ENCODE measurements around the gene OTOS.

Gene OTOS

DNA sequence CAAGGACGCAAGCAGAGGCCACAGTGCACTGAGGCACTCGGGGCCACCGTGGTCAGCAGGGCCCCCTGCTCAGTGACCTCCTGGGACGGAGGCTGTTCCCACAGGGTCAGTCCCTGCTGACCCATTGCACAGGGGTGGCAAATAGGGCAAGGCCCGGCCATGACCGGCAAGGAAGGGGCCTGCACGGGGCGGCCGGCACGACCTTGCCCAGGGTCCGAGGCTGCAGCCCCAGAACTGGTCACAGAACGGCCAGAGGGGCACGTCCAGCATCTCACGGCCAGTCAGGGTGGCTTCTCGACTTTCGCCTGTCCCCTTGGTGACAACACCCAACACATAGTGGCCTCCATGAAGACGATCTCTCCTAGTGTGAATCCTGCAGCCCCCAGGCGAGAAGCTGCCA lies 27.6 kb upstream of the OTOS start:
- DNase-seq, result no peak

GRCh38 chr2:240167588-240167880 lies 27.1 kb upstream of the OTOS start:
- DNase-seq, result no peak

GRCh38 chr2:240166761-240167587 lies 26.5 kb upstream of the OTOS start:
- no peak for DNase-seq

- DNase-seq, result no peak
Observed at GRCh38 chr2:240166191-240166590, 25.7 kb upstream of the OTOS start.

DNA sequence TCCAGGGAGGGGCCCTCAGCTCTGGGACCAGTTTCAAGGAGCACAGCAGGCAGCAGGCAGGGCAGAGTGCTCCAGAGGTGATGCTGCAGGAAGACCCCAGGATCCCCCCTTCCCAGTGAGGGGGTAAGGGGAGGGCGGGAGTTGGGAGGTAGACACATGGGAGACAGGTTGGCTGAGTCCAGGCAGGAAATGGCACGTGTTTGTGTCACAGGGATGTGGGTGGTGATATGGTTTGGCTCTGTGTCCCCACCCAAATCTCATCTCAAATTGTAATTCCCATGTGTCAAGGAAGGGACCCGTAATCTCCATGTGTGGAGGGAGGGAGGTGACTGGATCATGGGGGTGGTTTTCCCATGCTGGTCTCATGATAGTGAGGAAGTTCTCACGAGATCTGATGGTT lies 25.2 kb upstream of the OTOS start:
- DNase-seq, result no peak

- no peak for DNase-seq
Observed at GRCh38 chr2:240165034-240165433, 24.6 kb upstream of the OTOS start.

DNA sequence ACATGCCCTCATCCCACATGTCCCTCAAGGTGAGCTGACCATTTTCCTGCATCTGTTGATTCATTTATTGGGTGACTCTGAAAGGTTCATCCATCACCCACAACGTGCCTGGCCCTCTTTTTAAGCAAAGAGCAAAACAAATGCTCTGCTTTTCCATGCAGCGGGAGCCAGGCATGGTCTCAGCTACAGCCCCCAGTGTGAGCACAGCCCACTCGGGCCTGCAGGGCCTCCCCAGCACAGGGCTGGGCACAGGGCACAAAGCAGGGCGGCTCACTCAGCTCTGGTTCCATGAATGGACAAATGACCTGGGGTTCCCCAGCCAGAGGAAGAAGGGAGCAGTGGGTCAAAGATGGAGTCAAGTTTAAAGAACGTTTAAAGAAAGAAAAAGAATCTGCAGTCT lies 24.1 kb upstream of the OTOS start:
- no peak for DNase-seq

DNA sequence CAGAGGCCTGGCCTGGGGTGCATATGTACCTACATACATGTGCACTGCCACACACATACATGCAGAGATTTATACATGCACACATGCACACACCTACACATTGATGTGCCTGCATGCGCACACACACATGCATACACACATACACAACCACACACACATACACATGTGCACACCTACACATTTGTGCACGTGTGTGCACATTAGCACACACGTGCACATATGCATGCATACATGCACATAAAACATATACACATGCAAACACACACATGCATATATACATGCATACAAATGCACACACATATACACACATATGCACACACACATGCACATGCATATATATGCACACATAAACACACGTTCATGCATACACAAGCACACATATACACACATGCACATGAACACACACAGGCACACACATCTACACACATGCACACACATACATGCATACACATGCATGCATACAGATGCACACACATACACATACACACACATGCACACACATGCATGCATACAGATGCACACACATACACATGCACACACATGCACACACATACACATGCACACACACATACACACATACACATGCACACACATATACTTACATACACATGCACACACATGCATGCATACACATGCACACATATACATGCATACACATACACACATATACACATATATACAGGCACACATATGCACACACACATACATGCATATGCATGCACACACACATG lies 23.6 kb upstream of the OTOS start:
- DNase-seq, result no peak

DNA sequence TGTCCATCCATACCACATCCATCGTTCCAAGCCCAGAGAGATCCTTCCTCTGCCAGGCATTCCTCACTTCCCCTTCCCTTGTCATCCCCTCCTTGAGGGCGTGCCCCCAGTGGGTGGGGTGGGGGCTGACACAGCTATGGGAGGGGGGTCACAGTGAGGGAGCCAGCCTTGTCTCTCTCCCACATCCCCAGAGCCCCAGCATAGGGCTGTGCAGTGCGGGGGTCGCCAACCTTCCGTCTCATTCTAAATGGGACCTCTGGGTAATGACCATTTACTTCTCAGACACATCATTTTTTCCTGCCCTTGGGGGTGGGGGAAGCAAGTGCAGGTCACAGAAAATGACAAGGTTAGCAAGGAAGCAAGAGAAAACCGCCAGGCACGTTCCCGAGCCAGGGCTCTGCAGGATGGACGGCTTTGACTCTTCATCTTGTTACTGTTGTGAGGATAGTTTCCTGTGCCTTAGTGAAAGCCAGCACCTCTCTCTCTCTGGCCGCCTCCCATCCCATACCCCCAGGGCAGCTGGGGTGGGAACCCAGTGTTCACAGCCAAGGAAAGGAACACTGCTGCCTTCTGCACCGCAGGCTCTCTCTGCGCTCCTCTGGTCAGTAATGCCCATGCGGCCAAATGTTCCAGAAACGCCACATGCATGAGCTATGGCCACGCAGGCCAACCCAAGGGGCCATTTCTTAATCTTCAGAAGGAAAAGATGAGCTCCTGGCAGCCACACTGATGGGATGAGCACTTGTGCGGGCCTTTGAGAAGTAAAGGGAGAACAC lies 22.7 kb upstream of the OTOS start:
- DNase-seq, result no peak

DNA sequence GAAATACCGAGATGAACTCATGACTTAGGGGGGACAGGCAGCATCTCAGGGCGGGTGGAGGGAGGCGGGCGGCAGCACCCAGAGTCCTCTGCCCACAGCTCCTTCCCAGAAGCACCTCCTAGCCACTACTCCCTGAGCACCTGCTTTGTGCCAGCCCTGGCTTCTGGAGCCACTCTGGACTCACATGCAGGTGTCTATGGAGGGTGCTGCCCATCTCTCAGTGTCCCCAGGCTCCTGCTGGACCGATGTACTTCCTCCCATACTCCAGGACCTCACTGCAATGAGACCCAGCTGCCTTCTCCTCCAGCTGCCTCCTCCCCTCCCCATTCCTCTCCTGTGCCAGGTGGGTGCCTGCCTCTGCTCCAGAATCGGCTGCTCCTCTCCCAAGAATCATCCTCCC lies 22.1 kb upstream of the OTOS start:
- DNase-seq, result no peak

GRCh38 chr2:240162032-240162431 lies 21.6 kb upstream of the OTOS start:
- no peak for DNase-seq

- no peak for DNase-seq
Observed at GRCh38 chr2:240161087-240161750, 20.8 kb upstream of the OTOS start.

DNA sequence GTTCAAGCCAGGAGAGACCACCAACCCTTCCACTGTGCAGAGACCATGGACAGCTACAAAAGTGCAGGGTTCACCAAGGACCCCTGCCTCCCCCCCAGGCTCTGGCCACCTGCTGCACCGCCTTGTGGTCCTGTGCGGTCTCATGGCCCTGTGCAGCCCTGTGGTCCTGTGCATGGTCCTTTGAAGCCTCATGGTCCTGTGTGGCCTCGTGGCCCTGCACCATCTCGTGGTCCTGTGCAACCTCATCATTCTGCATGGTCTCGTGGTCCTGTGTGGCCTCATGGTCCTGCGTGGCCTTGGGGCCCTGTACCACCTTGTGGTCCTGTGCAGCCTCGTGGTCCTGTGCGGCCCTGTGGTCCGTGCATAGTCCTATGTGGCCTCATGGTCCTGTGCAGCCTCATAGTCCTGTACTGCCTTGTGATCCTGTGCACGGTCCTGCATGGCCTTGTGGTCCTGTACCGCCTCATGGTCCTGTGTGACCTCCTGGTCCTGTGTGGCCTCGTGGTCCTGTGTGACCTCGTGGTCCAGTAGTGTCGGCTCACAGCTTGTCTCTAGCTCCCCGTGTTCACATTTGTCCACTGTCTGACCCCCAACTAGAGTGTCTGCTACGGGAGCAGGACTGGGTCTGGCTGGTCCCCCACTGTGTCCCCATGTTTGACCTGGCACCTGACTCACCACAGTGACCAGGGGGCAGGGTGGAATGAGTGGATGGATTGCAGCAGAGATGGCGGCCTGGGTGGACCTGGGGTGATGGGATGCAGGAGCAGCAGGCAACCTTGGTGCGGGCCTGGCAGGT lies 20.0 kb upstream of the OTOS start:
- DNase-seq, result no peak

GRCh38 chr2:240159251-240159839 lies 18.9 kb upstream of the OTOS start:
- DNase-seq, result no peak

DNA sequence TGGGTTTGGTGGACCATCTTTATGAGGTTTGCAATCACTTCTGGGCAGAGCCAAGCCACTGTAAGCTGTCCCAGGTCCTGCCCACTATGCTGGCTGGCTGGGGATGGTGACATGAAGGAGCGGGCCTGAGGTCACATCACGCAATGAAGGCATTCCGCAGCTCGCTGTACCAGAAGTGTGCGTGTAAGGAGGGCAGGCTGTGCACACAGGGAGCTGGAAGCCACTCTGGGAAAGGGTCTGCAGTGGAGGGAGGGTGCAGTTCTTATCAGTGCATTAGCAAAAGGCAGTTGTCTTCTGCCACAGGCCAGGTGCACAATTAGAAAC lies 16.7 kb upstream of the OTOS start:
- no peak for DNase-seq

DNA sequence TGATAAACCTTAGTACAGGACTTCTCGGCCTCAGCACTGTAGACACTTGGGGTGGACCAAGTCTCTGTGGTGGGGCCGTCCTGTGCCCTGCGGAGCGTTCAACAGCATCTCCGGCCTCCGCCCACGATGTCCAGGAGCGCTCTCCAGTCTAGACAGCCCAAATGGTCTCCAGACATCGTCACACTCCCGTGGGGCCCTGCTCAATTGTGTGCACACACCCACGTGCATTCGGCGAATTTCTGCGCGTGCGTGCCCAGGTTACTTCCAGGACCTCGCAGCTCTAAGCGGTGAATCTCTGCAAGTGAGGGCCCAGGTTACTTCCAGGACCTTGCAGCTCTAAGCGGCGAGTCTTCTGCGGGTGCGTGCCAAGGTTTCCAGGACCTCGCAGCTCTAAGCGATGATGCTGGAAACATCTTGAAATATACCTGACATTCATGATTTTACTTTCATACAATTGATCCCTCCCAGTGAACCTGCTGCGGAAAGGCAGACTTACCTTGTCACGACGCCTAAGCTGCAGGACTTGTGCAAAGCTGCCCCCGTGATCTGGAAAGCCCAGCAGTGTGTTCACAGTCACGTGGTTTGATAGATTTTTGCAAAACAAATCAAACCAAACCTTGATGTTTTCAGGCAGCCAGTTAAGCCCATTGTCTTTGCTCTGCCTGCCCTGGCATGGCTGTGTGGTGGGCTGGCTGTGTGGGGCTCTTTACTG lies 16.1 kb upstream of the OTOS start:
- no peak for DNase-seq

DNA sequence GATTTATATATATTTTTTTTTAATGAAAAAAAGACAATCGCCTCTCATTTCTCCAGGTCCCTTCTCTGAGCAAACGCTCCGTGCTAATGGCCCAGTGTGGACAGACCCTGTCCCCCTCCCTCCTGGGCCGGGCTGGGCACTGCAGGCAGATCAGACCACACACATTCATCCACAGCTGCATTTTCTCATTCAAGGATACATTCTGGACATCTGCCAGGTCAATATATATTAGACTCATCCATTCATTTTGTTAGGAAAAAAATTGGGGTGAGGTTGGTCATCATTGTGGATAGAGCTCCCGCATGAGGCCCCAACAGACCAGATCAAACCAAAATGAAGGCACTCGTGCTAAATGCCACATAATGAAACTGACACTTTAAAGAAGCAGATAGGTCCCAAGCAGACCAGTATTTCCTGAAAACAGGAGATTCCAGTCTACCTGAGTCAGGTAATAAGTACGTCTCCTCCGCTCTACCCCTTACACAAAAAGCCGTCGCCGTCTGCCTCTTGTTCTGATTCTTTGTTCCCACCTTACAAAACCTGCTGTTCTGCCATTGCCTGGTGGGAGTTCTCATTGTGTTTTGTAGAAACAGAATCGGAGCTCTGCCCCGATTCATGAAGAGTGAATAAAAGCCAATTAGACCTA lies 15.4 kb upstream of the OTOS start:
- DNase-seq, result no peak

DNA sequence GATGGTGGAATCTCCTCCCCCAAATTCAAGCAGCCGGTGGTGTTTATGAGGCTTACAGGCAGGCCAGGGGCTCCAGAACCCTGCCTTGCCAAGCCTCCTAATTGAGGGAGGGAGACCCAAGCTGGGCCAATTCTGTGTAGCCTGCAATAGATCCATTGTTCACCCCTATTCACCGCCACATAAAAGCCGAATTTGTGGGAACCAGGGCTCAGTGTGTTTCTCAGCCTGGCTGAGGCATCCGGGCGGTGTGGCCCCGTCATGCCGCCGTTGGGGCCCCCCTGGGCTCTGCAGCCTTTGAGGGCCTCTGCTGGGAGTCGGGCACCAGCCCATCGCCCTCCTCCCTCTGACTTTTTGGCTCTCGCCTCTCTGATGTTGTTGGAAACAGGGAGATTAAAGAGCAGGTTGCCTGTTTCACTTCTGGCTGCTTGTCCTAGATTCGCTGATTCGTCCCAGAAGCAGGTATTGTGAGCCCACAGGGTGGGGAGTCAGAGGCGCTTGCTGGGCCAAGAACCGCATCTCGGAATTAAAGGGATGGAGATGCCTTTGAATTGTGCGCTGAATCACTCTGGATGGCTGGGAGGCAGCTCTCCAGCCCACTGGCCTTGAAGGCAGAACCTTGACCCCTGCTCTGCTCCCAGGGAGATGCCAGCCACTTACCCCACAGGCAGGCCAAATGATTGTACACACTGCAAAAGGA lies 14.7 kb upstream of the OTOS start:
- DNase-seq, result peak in 50 of 56 donors; percentile 23 to 87 (median 61)

GRCh38 chr2:240154606-240155005 lies 14.1 kb upstream of the OTOS start:
- no peak for DNase-seq
